Endothelial cell of umbilical vein (primary cell): ENCODE measurements around the gene PER1.

Experiments used
- CTCF ChIP-seq, 2 donors: IDR thresholded peaks; 1 replicate in 1 of 2; 2 replicates in 1 of 2; pipeline ENCODE4 v1.5.1; 2011; ENCODE audit warnings: low read length in 2 of 2, mild to moderate bottlenecking in 2 of 2, moderate library complexity in 2 of 2, control low read depth in 1 of 2, inconsistent platforms in 1 of 2, low read depth in 1 of 2; ENCODE audit not compliant: insufficient read depth in 1 of 2; ENCODE audit errors: extremely low read depth in 1 of 2
- EZH2 ChIP-seq: IDR thresholded peaks from 2 replicates; pipeline ENCODE4 v1.6.1; 2012; ENCODE audit warnings: borderline replicate concordance, low read depth, mild to moderate bottlenecking, moderate library complexity, low read length, inconsistent platforms; ENCODE audit not compliant: severe bottlenecking
- FOS ChIP-seq: IDR thresholded peaks from 2 replicates; pipeline ENCODE4 v1.6.1; 2011; ENCODE audit warnings: mild to moderate bottlenecking, low read length, moderate library complexity, borderline replicate concordance; ENCODE audit not compliant: insufficient read depth
- GATA2 ChIP-seq: IDR thresholded peaks from 2 replicates; pipeline ENCODE4 v1.7.0; 2011; ENCODE audit warnings: low read depth, mild to moderate bottlenecking, moderate library complexity, mixed read lengths, low read length; ENCODE audit not compliant: insufficient read length, insufficient read depth
- JUN ChIP-seq: IDR thresholded peaks from 2 replicates; pipeline ENCODE4 v1.6.1; 2011; ENCODE audit warnings: borderline replicate concordance, low read depth; ENCODE audit not compliant: insufficient read length, insufficient read depth
- POLR2A ChIP-seq: IDR thresholded peaks from 2 replicates; pipeline ENCODE4 v1.6.1; 2012; ENCODE audit warnings: low read depth, mild to moderate bottlenecking, control low read depth, low read length
- POLR2AphosphoS5 ChIP-seq: IDR thresholded peaks from 2 replicates; pipeline ENCODE4 v1.6.1; 2012; ENCODE audit warnings: low read depth, mild to moderate bottlenecking, control low read depth, low read length, moderate library complexity; ENCODE audit not compliant: insufficient read depth

- no peak for TF ChIP-seq POLR2AphosphoS5
- no peak for TF ChIP-seq CTCF (IDR thresholded peaks at IDR 0.05; ENCODE audit: extremely low read depth in 1 of 2, insufficient read depth in 1 of 2, low read depth in 1 of 2, low read length in 2 of 2)
- no peak for TF ChIP-seq GATA2
- no peak for TF ChIP-seq POLR2A
- no peak for TF ChIP-seq JUN
- no peak for TF ChIP-seq FOS
- TF ChIP-seq EZH2 = no peak
Observed at GRCh38 chr17:8125947-8126490, 26.2 kb downstream of the PER1 start.
